ENCODE measurements around the gene CNTNAP2. TPM values are rescaled to one million over a fixed set of nuclear protein-coding genes. Genes with fewer than 3 reads are reported as not detected.
"Not testable (repeated sequence)": the region's sequence is repeated elsewhere in the genome, so short reads cannot be mapped to it uniquely, and the experiment has no call there.

CNTNAP2 gene
- total RNA-seq, 2 experiments from 2014 or later: 0.28 TPM; not detected in 1

- no peaks in the 10 kb centered on the region for H4K20me1 ChIP-seq (ENCODE audit: insufficient read depth, low read length)
- H3K9me2 ChIP-seq (ENCODE audit: insufficient read depth, low read length): no peaks in the 10 kb centered on the region
- no TSS peak for BruUV-seq (replicated peaks)
- H3K27ac ChIP-seq (ENCODE audit: low read depth, low read length, poor library complexity, severe bottlenecking): no peak overlapping the region
- intact Hi-C loops (cut with micrococcal nuclease; ENCODE audit: unreplicated experiment): no loop called here
- no peaks in the 10 kb centered on the region for H3K4me1 ChIP-seq (ENCODE audit: insufficient read depth, low read length, poor library complexity, severe bottlenecking)
- H2AFZ ChIP-seq (ENCODE audit: low read length): no peak overlapping the region
- TF ChIP-seq CTCF (conservative IDR thresholded peaks at IDR 0.05; ENCODE audit: low read length) (no peak), EZH2phosphoT487 (IDR thresholded peaks at IDR 0.05; ENCODE audit: borderline replicate concordance, low read depth, low read length) (no peak)
- ChIA-PET CTCF (ENCODE audit: unreplicated experiment) (no interaction called here), POLR2A (no interaction called here)
- no peak overlapping the region for H3K4me3 ChIP-seq (ENCODE audit: low read depth, low read length, poor library complexity, severe bottlenecking)
- H3K79me2 ChIP-seq (ENCODE audit: insufficient read depth, low read depth, low read length): no peaks in the 10 kb centered on the region
- no peaks in the 10 kb centered on the region for H3K9me3 ChIP-seq (ENCODE audit: low read length)
- DNase-seq (ENCODE audit: low spot score): no peak
- H3K36me3 ChIP-seq (ENCODE audit: insufficient read depth, low read length): no peaks in the 10 kb centered on the region
- H3K4me2 ChIP-seq (ENCODE audit: low read length): no peak overlapping the region
Measured at GRCh38 chr7:148058753-148059152, 1942.2 kb downstream of the CNTNAP2 start.

- intact Hi-C loops (cut with micrococcal nuclease; ENCODE audit: unreplicated experiment): no loop called here
- DNase-seq (ENCODE audit: low spot score): no peak
- H3K4me3 ChIP-seq (ENCODE audit: low read depth, low read length, poor library complexity, severe bottlenecking): no peak overlapping the region
- H3K9me3 ChIP-seq (ENCODE audit: low read length): no peaks in the 10 kb centered on the region
- no TSS peak for BruUV-seq (replicated peaks)
- no peaks in the 10 kb centered on the region for H3K4me1 ChIP-seq (ENCODE audit: insufficient read depth, low read length, poor library complexity, severe bottlenecking)
- H3K9me2 ChIP-seq (ENCODE audit: insufficient read depth, low read length): no peaks in the 10 kb centered on the region
- H3K79me2 ChIP-seq (ENCODE audit: insufficient read depth, low read depth, low read length): no peaks in the 10 kb centered on the region
- no peak for TF ChIP-seq EZH2phosphoT487 (IDR thresholded peaks at IDR 0.05; ENCODE audit: borderline replicate concordance, low read depth, low read length)
- TF ChIP-seq CTCF (conservative IDR thresholded peaks at IDR 0.05; ENCODE audit: low read length): no peak
- H4K20me1 ChIP-seq (ENCODE audit: insufficient read depth, low read length): no peaks in the 10 kb centered on the region
- ChIA-PET CTCF (ENCODE audit: unreplicated experiment) (no interaction called here), POLR2A (interaction anchor here (1.1 kb wide), 1 partner anchor 30 kb away, joined by 3 read pairs; no protein-coding TSS in a partner anchor)
- H3K4me2 ChIP-seq (ENCODE audit: low read length): no peak overlapping the region
- H3K36me3 ChIP-seq (ENCODE audit: insufficient read depth, low read length): no peaks in the 10 kb centered on the region
- H2AFZ ChIP-seq (ENCODE audit: low read length): no peak overlapping the region
- no peak overlapping the region for H3K27ac ChIP-seq (ENCODE audit: low read depth, low read length, poor library complexity, severe bottlenecking)
Measured at GRCh38 chr7:148060724-148061123, 1944.1 kb downstream of the CNTNAP2 start.

GRCh38 chr7:148078111-148078510 lies 1961.5 kb downstream of the CNTNAP2 start:
- not testable (repeated sequence) for BruUV-seq (replicated peaks)

More at GRCh38 chr7:148078111-148078510, 1961.5 kb downstream of the CNTNAP2 start:
- H3K4me1 ChIP-seq (ENCODE audit: insufficient read depth, low read length, poor library complexity, severe bottlenecking); DNase-seq (ENCODE audit: low spot score); H2AFZ ChIP-seq (ENCODE audit: low read length); POLR2A ChIA-PET; H3K27ac ChIP-seq (ENCODE audit: low read depth, low read length, poor library complexity, severe bottlenecking); H3K4me2 ChIP-seq (ENCODE audit: low read length); H3K9me3 ChIP-seq (ENCODE audit: low read length); H3K36me3 ChIP-seq (ENCODE audit: insufficient read depth, low read length); H4K20me1 ChIP-seq (ENCODE audit: insufficient read depth, low read length); intact Hi-C loops (cut with micrococcal nuclease; ENCODE audit: unreplicated experiment); CTCF ChIA-PET (ENCODE audit: unreplicated experiment); H3K4me3 ChIP-seq (ENCODE audit: low read depth, low read length, poor library complexity, severe bottlenecking); H3K9me2 ChIP-seq (ENCODE audit: insufficient read depth, low read length); H3K79me2 ChIP-seq (ENCODE audit: insufficient read depth, low read depth, low read length): not testable (repeated sequence)
